Measurements from ENCODE around the gene MACF1.

- TF ChIP-seq POLR2A (IDR thresholded peaks at IDR 0.05), result no peak
- TF ChIP-seq, protein P1, sequence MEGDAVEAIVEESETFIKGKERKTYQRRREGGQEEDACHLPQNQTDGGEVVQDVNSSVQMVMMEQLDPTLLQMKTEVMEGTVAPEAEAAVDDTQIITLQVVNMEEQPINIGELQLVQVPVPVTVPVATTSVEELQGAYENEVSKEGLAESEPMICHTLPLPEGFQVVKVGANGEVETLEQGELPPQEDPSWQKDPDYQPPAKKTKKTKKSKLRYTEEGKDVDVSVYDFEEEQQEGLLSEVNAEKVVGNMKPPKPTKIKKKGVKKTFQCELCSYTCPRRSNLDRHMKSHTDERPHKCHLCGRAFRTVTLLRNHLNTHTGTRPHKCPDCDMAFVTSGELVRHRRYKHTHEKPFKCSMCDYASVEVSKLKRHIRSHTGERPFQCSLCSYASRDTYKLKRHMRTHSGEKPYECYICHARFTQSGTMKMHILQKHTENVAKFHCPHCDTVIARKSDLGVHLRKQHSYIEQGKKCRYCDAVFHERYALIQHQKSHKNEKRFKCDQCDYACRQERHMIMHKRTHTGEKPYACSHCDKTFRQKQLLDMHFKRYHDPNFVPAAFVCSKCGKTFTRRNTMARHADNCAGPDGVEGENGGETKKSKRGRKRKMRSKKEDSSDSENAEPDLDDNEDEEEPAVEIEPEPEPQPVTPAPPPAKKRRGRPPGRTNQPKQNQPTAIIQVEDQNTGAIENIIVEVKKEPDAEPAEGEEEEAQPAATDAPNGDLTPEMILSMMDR (IDR thresholded peaks at IDR 0.05), result no peak
- TF ChIP-seq EP300 (IDR thresholded peaks at IDR 0.05), result no peak
These were observed 211.1 kb downstream of the MACF1 start for GRCh38 chr1:39415553-39415952.
